Activated CD4-positive, alpha-beta T cell treated with anti-CD3 and anti-CD28 coated beads, Interleukin-2, Interleukin-4, amounts not matched to agents 100 ng/mL and 50 ng/mL, durations not matched to agents 16 hours and 8 hours (primary cell): ENCODE measurements around the gene CHTF18.
A peak's percentile ranks its signal among the peaks of the same experiment; 100 is the strongest.

Source experiments
- DNase-seq: peaks from one replicate; pipeline ENCODE4 v3.0.0-alpha.2; 2020; ENCODE audit warnings: low spot score

Gene CHTF18

DNA sequence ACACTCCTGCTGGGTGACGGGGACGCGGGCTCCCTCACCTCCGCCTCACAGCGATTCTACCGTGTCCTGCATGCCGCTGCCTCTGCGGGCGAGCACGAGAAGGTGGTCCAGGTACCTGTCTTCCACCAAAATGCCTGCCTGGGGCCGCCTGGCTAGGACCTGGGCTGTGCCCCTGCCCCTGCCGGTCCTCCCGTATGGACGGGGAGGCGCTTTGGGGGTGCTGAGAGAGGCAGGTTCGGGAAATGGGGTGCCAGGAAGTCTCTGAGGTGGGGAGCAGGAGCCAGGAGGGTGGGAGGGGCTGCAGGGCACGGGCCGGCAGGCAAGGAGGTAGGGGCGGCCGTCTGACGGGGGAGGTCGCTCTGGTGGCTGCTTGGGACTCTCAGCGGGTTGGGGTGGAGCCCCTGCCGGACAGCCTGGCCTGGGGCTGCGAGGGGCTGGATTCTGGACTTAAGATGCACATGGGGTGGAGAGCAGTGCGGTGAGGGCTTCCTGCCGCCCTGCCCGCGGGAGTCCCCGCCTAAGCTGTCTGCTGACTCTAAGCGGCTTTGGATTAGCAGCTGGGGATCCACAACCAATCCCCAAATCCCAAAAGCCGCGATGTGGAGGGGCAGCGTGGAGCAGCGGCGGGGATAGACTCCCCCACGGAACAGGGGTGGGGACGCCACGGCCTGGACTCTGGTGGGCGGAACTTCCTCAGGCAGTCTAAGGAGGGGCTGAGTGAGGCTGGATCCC is 5.8 kb downstream of the CHTF18 start:
- DNase-seq = no peak

DNA sequence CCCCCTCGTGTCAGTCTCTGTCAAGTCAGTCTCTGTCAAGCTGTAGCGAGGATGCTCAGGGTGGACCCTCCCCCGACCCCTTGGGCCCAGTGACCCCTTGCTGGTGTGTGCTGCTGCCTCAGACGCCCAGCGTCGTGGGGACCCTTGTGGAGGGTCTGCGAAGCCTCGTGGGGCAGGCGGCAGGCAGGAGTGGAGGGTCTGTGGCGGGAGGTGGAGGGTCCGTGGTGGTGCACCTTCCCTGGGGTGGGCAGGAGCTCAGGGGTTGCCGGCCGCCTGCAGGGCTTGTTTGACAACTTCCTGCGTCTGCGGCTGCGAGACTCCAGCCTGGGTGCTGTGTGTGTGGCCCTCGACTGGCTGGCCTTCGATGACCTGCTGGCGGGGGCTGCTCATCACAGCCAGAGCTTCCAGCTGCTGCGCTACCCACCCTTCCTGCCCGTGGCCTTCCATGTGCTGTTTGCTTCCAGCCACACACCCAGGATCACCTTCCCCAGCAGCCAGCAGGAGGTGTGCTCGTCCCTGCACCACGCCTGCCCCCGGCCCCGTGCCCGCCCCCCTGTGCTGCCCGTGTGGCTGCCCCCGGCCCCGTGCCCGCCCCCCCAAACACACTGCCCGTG is 6.5 kb downstream of the CHTF18 start:
- DNase-seq = no peak

DNA sequence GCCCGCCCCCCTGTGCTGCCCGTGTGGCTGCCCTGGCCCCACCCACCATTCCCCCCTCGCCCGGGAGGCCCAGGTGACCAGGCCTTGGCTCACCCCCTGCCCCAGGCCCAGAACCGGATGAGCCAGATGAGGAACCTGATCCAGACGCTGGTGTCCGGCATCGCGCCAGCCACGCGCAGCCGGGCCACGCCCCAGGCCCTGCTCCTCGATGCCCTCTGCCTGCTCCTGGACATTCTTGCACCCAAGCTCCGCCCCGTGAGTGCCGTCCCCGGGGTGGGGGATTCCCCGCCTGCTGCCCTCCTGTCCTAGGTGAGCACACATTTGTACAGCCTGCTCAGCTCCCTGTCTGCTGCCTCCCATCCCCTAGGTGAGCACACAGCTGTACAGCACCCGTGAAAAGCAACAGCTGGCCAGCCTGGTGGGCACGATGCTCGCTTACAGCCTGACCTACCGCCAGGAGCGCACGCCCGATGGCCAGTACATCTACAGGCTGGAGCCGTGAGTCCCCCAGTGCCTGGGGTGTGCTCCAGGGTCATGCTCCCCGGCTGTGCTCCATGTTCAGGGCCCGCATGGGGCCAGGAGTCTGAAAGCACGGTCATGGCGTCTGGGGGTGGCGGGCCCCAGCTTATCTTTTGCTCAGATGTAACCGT is 7.3 kb downstream of the CHTF18 start:
- DNase-seq = no peak

DNA sequence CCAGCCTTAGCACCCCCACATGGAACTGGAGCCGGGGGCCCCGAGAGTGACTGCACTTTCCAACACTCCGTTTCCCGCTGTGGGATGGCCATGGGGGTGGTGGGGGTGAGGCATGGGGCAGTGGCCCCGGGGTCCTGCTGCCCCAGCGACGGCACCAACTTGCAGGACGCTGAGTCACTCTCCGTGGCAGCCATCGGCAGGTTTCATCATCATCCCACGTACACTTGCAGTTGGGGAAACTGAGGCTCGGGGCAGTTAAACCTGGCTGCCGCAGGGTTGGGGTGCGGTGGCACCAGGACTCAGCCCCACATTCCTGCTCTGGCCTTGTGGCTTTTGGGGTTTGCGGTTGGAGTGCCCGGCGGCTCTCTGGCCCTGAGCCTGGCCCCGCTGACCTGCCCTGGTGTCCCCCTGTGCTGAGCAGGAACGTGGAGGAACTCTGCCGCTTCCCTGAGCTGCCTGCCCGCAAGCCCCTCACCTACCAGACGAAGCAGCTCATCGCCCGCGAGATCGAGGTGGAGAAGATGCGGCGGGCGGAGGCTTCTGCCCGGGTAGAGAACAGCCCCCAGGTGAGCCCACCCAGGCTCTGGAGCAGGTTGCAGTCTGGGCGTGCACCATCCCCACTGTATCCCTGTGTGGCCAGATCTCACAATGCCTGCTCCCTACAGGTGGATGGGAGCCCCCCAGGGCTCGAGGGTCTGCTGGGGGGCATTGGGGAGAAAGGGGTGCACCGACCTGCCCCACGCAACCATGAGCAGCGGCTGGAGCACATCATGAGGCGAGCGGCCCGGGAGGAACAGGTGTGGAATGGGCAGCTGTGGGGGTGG is 8.1 kb downstream of the CHTF18 start:
- DNase-seq = no peak

DNA sequence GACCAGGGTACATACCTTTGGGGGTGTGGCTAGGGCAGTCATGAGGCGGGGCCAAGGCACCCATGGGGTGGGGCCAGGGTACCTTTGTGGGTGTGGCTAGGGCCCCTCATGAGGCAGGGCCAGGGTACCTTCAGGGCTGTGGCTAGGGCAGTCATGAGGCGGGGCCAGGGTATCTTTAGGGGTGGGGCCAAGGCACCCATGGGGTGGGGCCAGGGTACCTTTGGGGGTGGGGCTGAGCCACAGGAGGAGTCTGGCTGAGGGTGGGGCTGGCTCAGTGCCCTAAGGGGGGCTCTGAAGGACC is 8.7 kb downstream of the CHTF18 start:
- peak; percentile 53 for DNase-seq

- no peak for DNase-seq
These were observed 9.3 kb downstream of the CHTF18 start for GRCh38 chr16:797686-798085.

DNA sequence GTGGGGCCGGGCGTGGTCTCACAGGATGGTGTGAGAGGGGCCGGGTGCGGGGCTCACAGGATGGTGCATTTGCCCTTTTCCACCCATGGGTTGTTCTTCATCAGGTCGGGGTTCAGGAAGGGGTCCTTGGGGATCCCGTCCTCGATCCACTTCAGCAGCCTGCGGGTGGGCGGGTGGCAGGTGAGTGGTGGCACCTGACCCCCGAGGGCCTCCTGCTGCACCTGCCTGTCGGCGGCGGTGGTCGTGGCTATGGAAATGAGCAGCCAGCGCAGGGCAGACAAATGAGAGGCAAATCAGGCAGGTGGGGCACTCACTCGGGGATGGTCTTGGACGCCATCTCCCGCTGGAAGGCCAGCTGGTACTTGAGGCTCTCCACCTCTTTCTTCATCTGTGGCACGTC is 10.2 kb downstream of the CHTF18 start:
- no peak for DNase-seq

- DNase-seq = no peak
These were observed 10.9 kb downstream of the CHTF18 start for GRCh38 chr16:799111-799947.

- DNase-seq = no peak
These were observed 11.8 kb downstream of the CHTF18 start, which contains the start of gene GNG13 for GRCh38 chr16:799948-800833. TSS of gene GNG13 (minus strand) at chr16:800734. CDS start at chr16:799077, 1,657 bp downstream.

- no peak for DNase-seq
These were observed 12.6 kb downstream of the CHTF18 start for GRCh38 chr16:800834-801511.

DNA sequence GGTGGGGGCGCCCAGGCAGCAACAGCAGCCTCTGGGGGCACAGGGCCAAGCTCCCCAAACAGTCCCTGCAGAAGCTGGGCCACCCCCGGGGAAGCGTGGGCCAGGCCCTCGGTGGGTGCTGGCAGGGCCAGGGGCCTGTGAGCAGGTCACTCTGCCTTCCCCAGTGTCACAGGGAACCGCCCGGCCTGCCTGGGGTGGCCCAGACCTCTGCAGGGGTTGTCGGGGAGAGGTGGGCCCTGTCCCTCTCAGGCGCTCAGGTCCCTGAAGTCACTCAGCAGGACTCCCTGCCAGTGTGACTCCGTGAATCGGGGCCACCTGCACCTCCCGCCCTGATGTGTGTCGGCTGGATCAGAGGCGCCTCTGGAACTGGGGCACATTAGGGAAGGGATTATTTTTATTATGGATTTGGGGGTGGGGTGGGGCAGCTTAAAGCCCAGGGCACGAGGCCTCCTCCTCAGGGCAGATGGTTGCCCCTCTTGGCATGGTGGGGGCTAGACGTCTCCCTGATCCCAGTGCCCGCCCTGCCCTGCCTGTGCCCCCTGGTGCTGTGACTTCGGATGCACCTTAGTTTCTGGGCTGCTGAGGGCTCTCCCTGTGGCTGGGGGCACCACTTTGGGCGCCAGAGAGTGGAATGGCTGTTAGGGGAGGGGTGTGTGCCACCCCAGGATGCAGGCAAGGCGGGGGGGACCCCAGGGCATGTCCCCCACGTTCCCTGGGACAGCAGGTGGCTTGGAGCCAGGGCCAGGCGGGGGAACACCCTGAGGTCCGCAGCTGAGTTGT is 13.4 kb downstream of the CHTF18 start:
- DNase-seq = no peak

GRCh38 chr16:802461-802860 is 14.0 kb downstream of the CHTF18 start:
- DNase-seq = no peak

- no peak for DNase-seq
These were observed 14.7 kb downstream of the CHTF18 start for GRCh38 chr16:802914-803753.

GRCh38 chr16:803754-804080 is 15.3 kb downstream of the CHTF18 start:
- no peak for DNase-seq

DNA sequence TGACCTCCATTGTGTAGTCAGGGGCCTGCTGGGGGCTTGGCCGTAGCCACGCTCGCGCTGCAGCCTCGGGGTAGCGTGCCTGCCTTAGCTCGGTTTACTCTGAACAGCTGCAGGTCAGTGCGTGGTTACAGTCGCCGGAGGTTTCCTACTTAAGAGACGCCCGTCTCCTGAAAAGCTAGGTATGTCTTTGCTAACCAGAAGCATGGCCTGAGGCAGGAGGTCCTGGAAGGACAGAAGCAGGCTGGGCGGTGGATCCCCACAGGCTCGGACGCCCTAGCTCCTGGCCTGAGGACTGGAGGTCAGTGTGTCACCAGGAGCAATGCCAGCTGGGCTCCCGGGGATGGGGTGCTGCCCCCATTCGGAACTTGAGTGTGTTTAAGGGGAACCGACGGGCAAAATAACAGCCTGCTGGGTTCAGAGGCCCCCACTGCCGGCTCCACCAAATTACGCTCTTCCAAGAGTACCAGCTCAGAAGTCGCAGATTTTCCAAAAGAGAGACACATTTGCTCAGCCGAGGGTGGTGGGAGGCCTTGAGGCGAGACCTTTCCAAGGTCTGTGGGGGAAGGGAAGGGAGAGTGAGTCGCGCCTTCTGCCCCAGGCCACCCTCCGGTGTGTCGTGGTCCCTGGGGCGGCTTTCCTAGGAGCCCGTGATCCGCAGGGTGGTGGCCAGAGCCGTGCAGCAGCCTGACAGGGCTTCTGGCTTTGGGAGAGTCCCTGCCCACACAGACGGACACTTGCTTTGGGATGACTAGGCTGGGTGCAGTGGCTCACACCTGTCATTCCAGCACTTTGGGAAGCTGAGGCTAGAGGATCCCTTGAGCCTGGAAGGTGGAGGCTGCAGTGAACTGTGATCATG is 16.0 kb downstream of the CHTF18 start:
- no peak for DNase-seq

DNA sequence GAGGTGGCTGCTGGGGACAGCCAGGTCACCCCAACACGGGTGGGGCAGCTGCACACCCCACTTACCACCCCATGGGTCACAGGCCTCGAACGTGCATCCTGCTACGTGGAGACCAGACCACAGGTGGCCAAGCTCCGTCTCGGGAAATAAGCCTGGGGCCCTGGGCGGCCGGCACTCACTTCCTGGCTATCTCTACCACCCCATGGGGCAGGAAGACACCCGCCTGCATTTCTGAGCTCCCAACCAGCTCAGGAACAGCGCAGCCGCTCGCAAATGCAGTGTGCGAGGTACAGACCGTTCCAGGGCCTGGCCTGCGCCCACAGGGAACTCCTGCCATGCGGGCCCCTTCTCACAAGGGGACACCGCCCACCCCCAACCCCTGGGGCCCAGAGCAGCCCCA is 17.1 kb downstream of the CHTF18 start:
- no peak for DNase-seq

GRCh38 chr16:807347-808084 is 19.1 kb downstream of the CHTF18 start:
- peak; percentile 92 for DNase-seq
